Measurements from ENCODE around the gene CTSD. TPM values are rescaled to one million over a fixed set of nuclear protein-coding genes. Genes with fewer than 3 reads are reported as not detected.

Gene CTSD
- total RNA-seq, 1 experiment from 2014 or later: 158 TPM

DNA sequence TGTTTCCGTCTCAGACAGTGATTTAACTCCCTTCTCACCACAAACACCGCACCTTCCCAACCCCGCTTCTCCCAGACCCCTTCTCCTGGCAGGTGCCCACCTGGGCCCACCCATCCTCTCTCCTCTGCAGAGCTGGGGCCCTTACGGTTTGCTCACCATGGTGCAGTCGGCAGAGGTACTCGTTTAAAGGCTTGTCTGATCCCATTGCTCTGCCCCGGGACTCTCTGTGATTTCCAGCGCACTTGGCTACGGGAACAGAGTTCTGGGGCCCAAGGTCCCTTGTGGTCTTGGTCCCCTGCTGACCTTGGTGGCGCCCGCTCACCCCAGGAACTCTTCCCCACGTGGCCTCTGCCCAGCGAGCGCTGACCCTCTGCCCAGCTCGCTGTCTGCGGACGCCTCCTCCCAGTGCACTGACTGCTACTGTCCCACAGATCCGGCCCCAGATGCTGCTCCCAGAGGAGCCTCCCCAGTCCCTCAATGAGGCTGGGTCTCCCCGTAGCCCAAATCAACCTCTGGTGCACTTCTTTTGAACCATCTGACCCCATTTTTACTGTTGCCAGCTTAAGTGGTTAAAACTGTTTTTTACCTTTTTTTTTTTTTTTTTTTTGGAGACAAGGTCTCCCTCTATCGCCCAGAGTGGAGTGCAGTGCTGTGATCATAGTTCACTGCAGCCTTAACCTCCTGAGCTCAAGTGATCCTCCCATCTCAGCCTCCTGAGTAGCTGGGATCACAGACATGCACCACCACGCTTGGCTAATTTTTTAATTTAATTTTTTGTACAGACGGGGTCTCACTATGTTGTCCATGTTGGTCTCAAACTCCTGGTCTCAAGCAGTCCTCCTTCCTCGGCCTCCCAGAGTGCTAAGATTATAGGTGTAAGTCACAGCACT lies 21.3 kb upstream of the CTSD start:
- Histone ChIP-seq H3K9ac (ENCODE audit: extremely low read depth, insufficient read length, low read length) (no peak overlapping the region), H4K5ac (ENCODE audit: insufficient read length, low read depth, low read length) (no peak overlapping the region), H3K4me2 (ENCODE audit: insufficient read depth, insufficient read length, low read length) (no peak overlapping the region), H3K9me3 (ENCODE audit: control insufficient read depth, low read depth, low read length) (no peaks in the 10 kb centered on the region), H3K23me2 (ENCODE audit: insufficient read length, low read depth, low read length, poor library complexity, severe bottlenecking) (no peaks in the 10 kb centered on the region), H3T11ph (ENCODE audit: low read length) (no peak overlapping the region), H2AK5ac (ENCODE audit: insufficient read length, low read length) (no peak overlapping the region), H4K91ac (ENCODE audit: insufficient read length, low read depth, low read length) (no peak overlapping the region), H3K14ac (ENCODE audit: insufficient read depth, low read length) (no peak overlapping the region), H4K20me1 (ENCODE audit: control insufficient read depth, insufficient read depth, insufficient read length) (no peaks in the 10 kb centered on the region), H3K27me3 (ENCODE audit: insufficient read depth, low read length) (no peaks in the 10 kb centered on the region), H3K23ac (ENCODE audit: insufficient read length, low read depth, low read length) (no peak overlapping the region), H3K4me1 (ENCODE audit: insufficient read depth, low read length) (no peaks in the 10 kb centered on the region), H2BK12ac (ENCODE audit: insufficient read length, low read depth, low read length) (no peak overlapping the region), H3K18ac (ENCODE audit: insufficient read length, low read depth, low read length) (no peak overlapping the region), H3K4ac (ENCODE audit: low read depth, low read length) (no peak overlapping the region), H2BK120ac (ENCODE audit: low read depth, low read length, poor library complexity, severe bottlenecking) (no peak overlapping the region), H2BK20ac (ENCODE audit: low read depth, low read length, poor library complexity, severe bottlenecking) (no peak overlapping the region), H3K79me1 (ENCODE audit: insufficient read depth, low read depth, low read length, poor library complexity, severe bottlenecking) (no peaks in the 10 kb centered on the region), H4K8ac (replicated peaks; ENCODE audit: insufficient read length, low read depth, low read length) (no peak overlapping the region), H3K79me2 (ENCODE audit: insufficient read depth, low read length) (no peaks in the 10 kb centered on the region), H2BK15ac (ENCODE audit: low read depth, low read length) (no peak overlapping the region), H2AFZ (ENCODE audit: low read length) (no peak overlapping the region), H3K56ac (ENCODE audit: insufficient read length, low read depth, low read length) (no peak overlapping the region), H2BK5ac (ENCODE audit: insufficient read length, low read length) (no peak overlapping the region), H3K27ac (ENCODE audit: insufficient read length, low read depth, low read length) (no peak overlapping the region)
- no peak for DNase-seq
- WGBS (ENCODE audit: extremely low coverage, insufficient read length, low lambda C conversion rate): no CpG with 5 or more reads among the region's 23 CpGs
- peak overlapping the region in 1 of 3 experiments; percentile 84; a peak in 3 of 7 replicates for H3K27ac Mint-ChIP-seq
- H3K4me3 Mint-ChIP-seq: no peak overlapping the region
- peaks cover 0 to 11% of the 10 kb centered on the region in 2 experiments; a peak in 3 of 5 replicates for H3K9me3 Mint-ChIP-seq
- peaks cover 0 to 4% (median 0%) of the 10 kb centered on the region in 3 experiments; a peak in 2 of 7 replicates for H3K36me3 Mint-ChIP-seq (ENCODE audit: insufficient read depth in 1 of 3, low read depth in 3 of 3)
- TF ChIP-seq, protein P1, sequence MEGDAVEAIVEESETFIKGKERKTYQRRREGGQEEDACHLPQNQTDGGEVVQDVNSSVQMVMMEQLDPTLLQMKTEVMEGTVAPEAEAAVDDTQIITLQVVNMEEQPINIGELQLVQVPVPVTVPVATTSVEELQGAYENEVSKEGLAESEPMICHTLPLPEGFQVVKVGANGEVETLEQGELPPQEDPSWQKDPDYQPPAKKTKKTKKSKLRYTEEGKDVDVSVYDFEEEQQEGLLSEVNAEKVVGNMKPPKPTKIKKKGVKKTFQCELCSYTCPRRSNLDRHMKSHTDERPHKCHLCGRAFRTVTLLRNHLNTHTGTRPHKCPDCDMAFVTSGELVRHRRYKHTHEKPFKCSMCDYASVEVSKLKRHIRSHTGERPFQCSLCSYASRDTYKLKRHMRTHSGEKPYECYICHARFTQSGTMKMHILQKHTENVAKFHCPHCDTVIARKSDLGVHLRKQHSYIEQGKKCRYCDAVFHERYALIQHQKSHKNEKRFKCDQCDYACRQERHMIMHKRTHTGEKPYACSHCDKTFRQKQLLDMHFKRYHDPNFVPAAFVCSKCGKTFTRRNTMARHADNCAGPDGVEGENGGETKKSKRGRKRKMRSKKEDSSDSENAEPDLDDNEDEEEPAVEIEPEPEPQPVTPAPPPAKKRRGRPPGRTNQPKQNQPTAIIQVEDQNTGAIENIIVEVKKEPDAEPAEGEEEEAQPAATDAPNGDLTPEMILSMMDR (conservative IDR thresholded peaks at IDR 0.05): no peak
- H3K27me3 Mint-ChIP-seq (ENCODE audit: low read depth): peaks cover 42% of the 10 kb centered on the region
- peaks cover 20 to 34% of the 10 kb centered on the region in 2 experiments for H3K4me1 Mint-ChIP-seq
